Measurements from ENCODE around the gene AUH. TPM values are rescaled to one million over a fixed set of nuclear protein-coding genes. Genes with fewer than 3 reads are reported as not detected.
A peak's percentile ranks its signal among the peaks of the same experiment; 100 is the strongest.

AUH gene
- total RNA-seq, 1 donor from 2014 or later = 14.6 TPM

- Mint-ChIP-seq H3K9me3 (ENCODE audit: unreplicated experiment) (peaks cover 3% of the 10 kb centered on the region), H3K4me1 (ENCODE audit: unreplicated experiment) (peaks cover 40% of the 10 kb centered on the region), H3K27me3 (ENCODE audit: unreplicated experiment) (no peaks in the 10 kb centered on the region), H3K27ac (ENCODE audit: unreplicated experiment) (no peak overlapping the region), H3K4me3 (ENCODE audit: unreplicated experiment) (no peak overlapping the region), H3K36me3 (ENCODE audit: unreplicated experiment) (peaks cover 3% of the 10 kb centered on the region)
- DNase-seq (ENCODE audit: extremely low spot score, unreplicated experiment) = peak; percentile 40
- no peak for TF ChIP-seq CTCF (IDR thresholded peaks at IDR 0.05)
These were observed 171.7 kb downstream of the AUH start for GRCh38 chr9:91190062-91190461.

GRCh38 chr9:91188719-91189590 is 172.8 kb downstream of the AUH start:
- Mint-ChIP-seq H3K9me3 (ENCODE audit: unreplicated experiment) (peaks cover 3% of the 10 kb centered on the region), H3K4me3 (ENCODE audit: unreplicated experiment) (no peak overlapping the region), H3K27ac (ENCODE audit: unreplicated experiment) (no peak overlapping the region), H3K36me3 (ENCODE audit: unreplicated experiment) (peaks cover 3% of the 10 kb centered on the region), H3K27me3 (ENCODE audit: unreplicated experiment) (no peaks in the 10 kb centered on the region), H3K4me1 (ENCODE audit: unreplicated experiment) (peaks cover 35% of the 10 kb centered on the region)
- DNase-seq (ENCODE audit: extremely low spot score, unreplicated experiment) = peak; percentile 46
- no peak for TF ChIP-seq CTCF (IDR thresholded peaks at IDR 0.05)

- Mint-ChIP-seq H3K27me3 (ENCODE audit: unreplicated experiment) (no peaks in the 10 kb centered on the region), H3K9me3 (ENCODE audit: unreplicated experiment) (peaks cover 3% of the 10 kb centered on the region), H3K4me3 (ENCODE audit: unreplicated experiment) (no peak overlapping the region), H3K36me3 (ENCODE audit: unreplicated experiment) (peaks cover 3% of the 10 kb centered on the region), H3K4me1 (ENCODE audit: unreplicated experiment) (peaks cover 26% of the 10 kb centered on the region), H3K27ac (ENCODE audit: unreplicated experiment) (peak overlapping the region; percentile 83)
- no peak for TF ChIP-seq CTCF (IDR thresholded peaks at IDR 0.05)
- DNase-seq (ENCODE audit: extremely low spot score, unreplicated experiment) = peak; percentile 87
These were observed 173.8 kb downstream of the AUH start for GRCh38 chr9:91187965-91188344.

- TF ChIP-seq CTCF (IDR thresholded peaks at IDR 0.05) = no peak
- Mint-ChIP-seq H3K4me3 (ENCODE audit: unreplicated experiment) (no peak overlapping the region), H3K27ac (ENCODE audit: unreplicated experiment) (peak overlapping the region; percentile 83), H3K27me3 (ENCODE audit: unreplicated experiment) (no peaks in the 10 kb centered on the region), H3K9me3 (ENCODE audit: unreplicated experiment) (peaks cover 3% of the 10 kb centered on the region), H3K36me3 (ENCODE audit: unreplicated experiment) (peaks cover 3% of the 10 kb centered on the region), H3K4me1 (ENCODE audit: unreplicated experiment) (peaks cover 23% of the 10 kb centered on the region)
- DNase-seq (ENCODE audit: extremely low spot score, unreplicated experiment) = peak; percentile 49
These were observed 174.3 kb downstream of the AUH start for GRCh38 chr9:91187311-91187964.

- peak; percentile 73 for DNase-seq (ENCODE audit: extremely low spot score, unreplicated experiment)
- H3K4me1 Mint-ChIP-seq (ENCODE audit: unreplicated experiment) = peaks cover 17% of the 10 kb centered on the region
- no peaks in the 10 kb centered on the region for H3K27me3 Mint-ChIP-seq (ENCODE audit: unreplicated experiment)
- TF ChIP-seq CTCF (IDR thresholded peaks at IDR 0.05) = no peak
- peaks cover 3% of the 10 kb centered on the region for H3K9me3 Mint-ChIP-seq (ENCODE audit: unreplicated experiment)
- peak overlapping the region; percentile 83 for H3K27ac Mint-ChIP-seq (ENCODE audit: unreplicated experiment)
- peaks cover 3% of the 10 kb centered on the region for H3K36me3 Mint-ChIP-seq (ENCODE audit: unreplicated experiment)
- H3K4me3 Mint-ChIP-seq (ENCODE audit: unreplicated experiment) = no peak overlapping the region
These were observed 175.0 kb downstream of the AUH start for GRCh38 chr9:91186632-91187108.
